GM19238 (cell line): ENCODE results near the gene TTC9.

Source experiments
- DNase-seq: peaks from one replicate; pipeline ENCODE4 v3.0.0; 2011; ENCODE audit warnings: low spot score; ENCODE audit not compliant: insufficient read length

The TTC9 gene

GRCh38 chr14:70645892-70646291 lies 4.2 kb downstream of the TTC9 start:
- no peak for DNase-seq

GRCh38 chr14:70646705-70647104 lies 5.0 kb downstream of the TTC9 start:
- no peak for DNase-seq

GRCh38 chr14:70648346-70648745 lies 6.6 kb downstream of the TTC9 start:
- DNase-seq = no peak

- DNase-seq = no peak
Observed at GRCh38 chr14:70649803-70650202, 8.1 kb downstream of the TTC9 start.

- no peak for DNase-seq
Observed at GRCh38 chr14:70651522-70651921, 9.8 kb downstream of the TTC9 start.

- DNase-seq = no peak
Observed at GRCh38 chr14:70652871-70653270, 11.2 kb downstream of the TTC9 start.

- DNase-seq = no peak
Observed at GRCh38 chr14:70653662-70654061, 11.9 kb downstream of the TTC9 start.

GRCh38 chr14:70654632-70655031 lies 12.9 kb downstream of the TTC9 start:
- DNase-seq = no peak

GRCh38 chr14:70655110-70655826 lies 13.6 kb downstream of the TTC9 start:
- DNase-seq = peak; percentile 63

- DNase-seq = no peak
Observed at GRCh38 chr14:70658899-70659298, 17.2 kb downstream of the TTC9 start.

GRCh38 chr14:70660967-70661893 lies 19.5 kb downstream of the TTC9 start:
- no peak for DNase-seq

GRCh38 chr14:70662080-70662479 lies 20.4 kb downstream of the TTC9 start:
- no peak for DNase-seq

GRCh38 chr14:70662816-70663215 lies 21.1 kb downstream of the TTC9 start:
- DNase-seq = no peak

GRCh38 chr14:70663707-70664179 lies 22.0 kb downstream of the TTC9 start:
- DNase-seq = no peak

GRCh38 chr14:70664698-70665447 lies 23.2 kb downstream of the TTC9 start:
- no peak for DNase-seq

GRCh38 chr14:70665448-70666360 lies 24.0 kb downstream of the TTC9 start:
- no peak for DNase-seq

- no peak for DNase-seq
Observed at GRCh38 chr14:70666361-70666686, 24.6 kb downstream of the TTC9 start.

- DNase-seq = no peak
Observed at GRCh38 chr14:70670992-70671651, 29.4 kb downstream of the TTC9 start.

- DNase-seq = no peak
Observed at GRCh38 chr14:70671652-70672644, 30.2 kb downstream of the TTC9 start.
